Transverse colon (tissue), 3 donors: ENCODE results near the gene RSU1.

Source experiments
- POLR2A ChIP-seq: fragments of 450-650 bp; IDR thresholded peaks from one replicate; pipeline ENCODE4 v1.6.1; 2016; ENCODE audit warnings: antibody characterized with exemption, mild to moderate bottlenecking, moderate library complexity
- TF ChIP-seq, protein P1 (sequence below), 5 experiments: fragments of 200-600 bp in 3 of 5; fragments of 450-650 bp in 2 of 5; sonication (generic) in 3 of 5; IDR thresholded peaks; 1 replicate in 2 of 5; 2 replicates in 3 of 5; pipeline ENCODE4 v1.5.1; 2016 to 2017; ENCODE audit warnings: antibody characterized with exemption in 5 of 5, inconsistent platforms in 3 of 5, mild to moderate bottlenecking in 2 of 5, moderate library complexity in 1 of 5

GRCh38 chr10:16865766-16866165 lies 48.5 kb upstream of the RSU1 start:
- no peak for TF ChIP-seq POLR2A
- TF ChIP-seq, protein P1, sequence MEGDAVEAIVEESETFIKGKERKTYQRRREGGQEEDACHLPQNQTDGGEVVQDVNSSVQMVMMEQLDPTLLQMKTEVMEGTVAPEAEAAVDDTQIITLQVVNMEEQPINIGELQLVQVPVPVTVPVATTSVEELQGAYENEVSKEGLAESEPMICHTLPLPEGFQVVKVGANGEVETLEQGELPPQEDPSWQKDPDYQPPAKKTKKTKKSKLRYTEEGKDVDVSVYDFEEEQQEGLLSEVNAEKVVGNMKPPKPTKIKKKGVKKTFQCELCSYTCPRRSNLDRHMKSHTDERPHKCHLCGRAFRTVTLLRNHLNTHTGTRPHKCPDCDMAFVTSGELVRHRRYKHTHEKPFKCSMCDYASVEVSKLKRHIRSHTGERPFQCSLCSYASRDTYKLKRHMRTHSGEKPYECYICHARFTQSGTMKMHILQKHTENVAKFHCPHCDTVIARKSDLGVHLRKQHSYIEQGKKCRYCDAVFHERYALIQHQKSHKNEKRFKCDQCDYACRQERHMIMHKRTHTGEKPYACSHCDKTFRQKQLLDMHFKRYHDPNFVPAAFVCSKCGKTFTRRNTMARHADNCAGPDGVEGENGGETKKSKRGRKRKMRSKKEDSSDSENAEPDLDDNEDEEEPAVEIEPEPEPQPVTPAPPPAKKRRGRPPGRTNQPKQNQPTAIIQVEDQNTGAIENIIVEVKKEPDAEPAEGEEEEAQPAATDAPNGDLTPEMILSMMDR (IDR thresholded peaks at IDR 0.05) = no peak
